ENCODE data around the gene RHBG.

The RHBG gene

DNA sequence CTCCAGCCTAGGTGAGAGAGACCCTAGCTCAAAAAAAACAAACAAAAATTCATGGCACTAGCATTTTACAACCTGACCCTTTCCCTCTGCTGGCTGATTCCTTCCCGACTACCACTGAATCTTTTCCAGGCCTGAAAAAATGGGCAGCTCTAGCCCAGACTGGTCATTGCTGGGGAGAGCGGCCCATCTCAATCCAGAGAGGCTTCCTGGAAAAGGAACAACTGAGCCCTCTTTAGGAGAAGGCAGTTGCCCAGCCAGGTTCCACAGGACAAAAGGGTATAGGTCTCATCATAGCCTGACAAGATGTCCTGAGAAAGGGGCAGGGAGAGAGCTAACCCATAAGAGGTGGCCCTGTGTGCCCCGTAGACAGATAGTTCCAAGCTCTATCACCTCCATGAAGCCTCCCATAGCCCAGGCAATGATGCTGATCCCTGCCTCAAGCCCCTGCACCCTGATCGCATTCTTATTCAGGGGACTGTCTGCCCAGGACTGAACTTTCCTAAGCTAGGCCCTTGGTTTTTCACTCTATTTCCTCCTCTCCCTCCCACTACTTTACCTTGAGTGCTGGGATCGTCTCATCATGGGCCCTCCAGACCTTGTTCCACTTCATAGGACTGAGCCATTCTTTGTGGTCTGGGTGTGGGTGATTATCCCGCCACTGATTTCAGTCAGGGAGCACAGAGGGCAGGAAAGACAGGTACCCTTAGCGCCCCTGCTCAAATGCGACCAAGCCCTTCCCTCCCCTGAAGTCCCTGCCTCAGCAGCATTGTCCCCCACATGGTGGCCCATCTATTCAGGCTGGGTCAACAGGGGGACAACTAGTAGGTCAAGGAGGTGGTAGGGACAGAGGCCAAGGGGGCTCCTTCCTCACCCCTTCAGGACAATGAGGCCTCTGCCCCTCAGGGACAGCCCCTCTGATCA lies 18.2 kb downstream of the RHBG start (continued):
- TF ChIP-seq, protein P1, sequence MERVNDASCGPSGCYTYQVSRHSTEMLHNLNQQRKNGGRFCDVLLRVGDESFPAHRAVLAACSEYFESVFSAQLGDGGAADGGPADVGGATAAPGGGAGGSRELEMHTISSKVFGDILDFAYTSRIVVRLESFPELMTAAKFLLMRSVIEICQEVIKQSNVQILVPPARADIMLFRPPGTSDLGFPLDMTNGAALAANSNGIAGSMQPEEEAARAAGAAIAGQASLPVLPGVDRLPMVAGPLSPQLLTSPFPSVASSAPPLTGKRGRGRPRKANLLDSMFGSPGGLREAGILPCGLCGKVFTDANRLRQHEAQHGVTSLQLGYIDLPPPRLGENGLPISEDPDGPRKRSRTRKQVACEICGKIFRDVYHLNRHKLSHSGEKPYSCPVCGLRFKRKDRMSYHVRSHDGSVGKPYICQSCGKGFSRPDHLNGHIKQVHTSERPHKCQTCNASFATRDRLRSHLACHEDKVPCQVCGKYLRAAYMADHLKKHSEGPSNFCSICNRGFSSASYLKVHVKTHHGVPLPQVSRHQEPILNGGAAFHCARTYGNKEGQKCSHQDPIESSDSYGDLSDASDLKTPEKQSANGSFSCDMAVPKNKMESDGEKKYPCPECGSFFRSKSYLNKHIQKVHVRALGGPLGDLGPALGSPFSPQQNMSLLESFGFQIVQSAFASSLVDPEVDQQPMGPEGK (CRISPR knock-in tag; IDR thresholded peaks at IDR 0.05; ENCODE audit: borderline replicate concordance), result no peak
- no peak for TF ChIP-seq RARB (CRISPR knock-in tag; IDR thresholded peaks at IDR 0.05)

DNA sequence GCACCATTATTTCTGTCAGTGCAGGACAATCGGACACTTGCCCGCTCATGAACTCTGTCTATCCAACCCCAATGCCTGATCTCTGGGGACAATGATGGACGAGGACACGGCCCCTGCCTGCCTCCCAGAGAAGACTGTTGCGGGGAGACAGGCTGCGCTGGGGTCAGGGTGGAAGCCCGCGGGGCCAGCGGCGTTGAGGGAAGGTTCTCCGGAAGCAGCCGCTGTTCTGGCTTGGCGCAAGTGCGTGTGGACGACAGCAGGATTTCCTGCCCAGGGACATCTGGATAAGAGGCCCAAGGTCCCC lies 18.8 kb downstream of the RHBG start:
- TF ChIP-seq, protein P2, sequence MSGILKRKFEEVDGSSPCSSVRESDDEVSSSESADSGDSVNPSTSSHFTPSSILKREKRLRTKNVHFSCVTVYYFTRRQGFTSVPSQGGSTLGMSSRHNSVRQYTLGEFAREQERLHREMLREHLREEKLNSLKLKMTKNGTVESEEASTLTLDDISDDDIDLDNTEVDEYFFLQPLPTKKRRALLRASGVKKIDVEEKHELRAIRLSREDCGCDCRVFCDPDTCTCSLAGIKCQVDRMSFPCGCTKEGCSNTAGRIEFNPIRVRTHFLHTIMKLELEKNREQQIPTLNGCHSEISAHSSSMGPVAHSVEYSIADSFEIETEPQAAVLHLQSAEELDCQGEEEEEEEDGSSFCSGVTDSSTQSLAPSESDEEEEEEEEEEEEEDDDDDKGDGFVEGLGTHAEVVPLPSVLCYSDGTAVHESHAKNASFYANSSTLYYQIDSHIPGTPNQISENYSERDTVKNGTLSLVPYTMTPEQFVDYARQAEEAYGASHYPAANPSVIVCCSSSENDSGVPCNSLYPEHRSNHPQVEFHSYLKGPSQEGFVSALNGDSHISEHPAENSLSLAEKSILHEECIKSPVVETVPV (CRISPR knock-in tag; IDR thresholded peaks at IDR 0.05), result no peak
- no peak for ATAC-seq

DNA sequence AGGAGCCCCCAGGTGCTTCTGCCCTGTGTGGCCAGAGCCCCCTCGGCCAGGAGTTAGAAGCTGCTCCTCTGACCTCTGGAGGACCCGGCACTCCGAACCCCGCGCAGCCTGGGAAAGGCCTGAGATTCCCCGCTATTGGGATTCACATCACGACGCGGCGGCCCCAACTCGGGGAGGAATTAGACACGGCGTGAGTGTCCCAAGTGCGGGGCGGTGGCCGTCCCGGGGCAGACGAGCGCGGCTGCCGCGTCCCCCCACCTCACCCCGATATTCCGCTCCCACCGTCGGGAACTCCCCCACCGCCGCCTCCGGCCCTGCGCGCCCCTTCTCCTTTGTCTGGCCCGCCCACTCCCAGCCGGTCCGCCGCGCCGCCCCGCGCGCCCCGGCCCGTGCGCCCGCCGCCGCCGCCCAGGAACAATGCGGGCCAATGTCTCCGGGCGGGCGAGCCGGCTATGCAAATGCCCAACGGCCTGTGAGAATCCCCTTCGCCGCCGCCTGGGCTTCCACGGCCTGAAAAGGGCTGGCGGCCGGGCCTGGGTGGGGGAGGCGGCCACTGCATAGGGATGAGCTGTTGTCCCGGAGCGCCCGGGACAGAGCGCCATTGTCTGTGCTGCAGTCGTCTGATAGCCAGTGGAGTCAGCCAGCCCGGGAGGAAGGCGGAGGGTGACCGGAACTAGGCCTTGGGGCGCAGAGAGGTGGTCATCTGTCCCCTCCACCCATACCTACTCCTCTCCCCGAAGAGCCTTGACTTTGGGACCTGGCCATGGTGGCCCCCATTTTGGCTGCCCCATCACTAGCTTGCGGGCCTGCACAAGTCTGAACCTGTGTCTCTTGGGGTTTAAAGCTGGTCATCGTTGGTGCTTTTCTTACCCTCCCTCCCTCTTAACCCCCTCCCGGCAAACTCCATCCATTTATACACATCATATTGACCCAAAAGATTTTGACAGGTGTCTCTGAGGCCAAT lies 19.4 kb downstream of the RHBG start:
- ATAC-seq, result no peak
- TF ChIP-seq, protein P3, sequence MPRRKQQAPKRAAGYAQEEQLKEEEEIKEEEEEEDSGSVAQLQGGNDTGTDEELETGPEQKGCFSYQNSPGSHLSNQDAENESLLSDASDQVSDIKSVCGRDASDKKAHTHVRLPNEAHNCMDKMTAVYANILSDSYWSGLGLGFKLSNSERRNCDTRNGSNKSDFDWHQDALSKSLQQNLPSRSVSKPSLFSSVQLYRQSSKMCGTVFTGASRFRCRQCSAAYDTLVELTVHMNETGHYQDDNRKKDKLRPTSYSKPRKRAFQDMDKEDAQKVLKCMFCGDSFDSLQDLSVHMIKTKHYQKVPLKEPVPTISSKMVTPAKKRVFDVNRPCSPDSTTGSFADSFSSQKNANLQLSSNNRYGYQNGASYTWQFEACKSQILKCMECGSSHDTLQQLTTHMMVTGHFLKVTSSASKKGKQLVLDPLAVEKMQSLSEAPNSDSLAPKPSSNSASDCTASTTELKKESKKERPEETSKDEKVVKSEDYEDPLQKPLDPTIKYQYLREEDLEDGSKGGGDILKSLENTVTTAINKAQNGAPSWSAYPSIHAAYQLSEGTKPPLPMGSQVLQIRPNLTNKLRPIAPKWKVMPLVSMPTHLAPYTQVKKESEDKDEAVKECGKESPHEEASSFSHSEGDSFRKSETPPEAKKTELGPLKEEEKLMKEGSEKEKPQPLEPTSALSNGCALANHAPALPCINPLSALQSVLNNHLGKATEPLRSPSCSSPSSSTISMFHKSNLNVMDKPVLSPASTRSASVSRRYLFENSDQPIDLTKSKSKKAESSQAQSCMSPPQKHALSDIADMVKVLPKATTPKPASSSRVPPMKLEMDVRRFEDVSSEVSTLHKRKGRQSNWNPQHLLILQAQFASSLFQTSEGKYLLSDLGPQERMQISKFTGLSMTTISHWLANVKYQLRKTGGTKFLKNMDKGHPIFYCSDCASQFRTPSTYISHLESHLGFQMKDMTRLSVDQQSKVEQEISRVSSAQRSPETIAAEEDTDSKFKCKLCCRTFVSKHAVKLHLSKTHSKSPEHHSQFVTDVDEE (CRISPR knock-in tag; IDR thresholded peaks at IDR 0.05), result no peak
- TF ChIP-seq ZC3H10 (CRISPR knock-in tag; IDR thresholded peaks at IDR 0.05) (no peak), RARB (CRISPR knock-in tag; IDR thresholded peaks at IDR 0.05) (no peak), SNAI2 (CRISPR knock-in tag; IDR thresholded peaks at IDR 0.05) (no peak), ZFP3 (CRISPR knock-in tag; IDR thresholded peaks at IDR 0.05) (no peak)

DNA sequence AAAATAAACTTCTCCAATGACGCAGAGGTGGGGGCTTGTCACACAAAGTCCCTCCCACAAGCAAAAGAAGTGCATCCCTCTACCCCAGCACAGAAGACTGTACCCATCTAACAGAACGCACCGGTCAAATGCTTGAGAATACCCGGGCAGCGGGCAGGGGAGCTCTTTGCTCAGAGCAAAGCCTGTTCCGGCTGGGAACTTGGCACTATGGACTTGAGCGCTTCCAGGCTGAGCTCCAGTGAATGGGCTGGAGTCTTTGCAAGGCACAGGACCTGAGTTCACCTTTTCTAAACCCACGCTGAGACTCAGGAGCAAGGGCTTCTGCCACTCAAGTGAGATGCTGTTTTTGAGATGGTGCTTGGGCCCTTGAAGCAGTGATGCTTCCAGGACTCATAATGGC lies 20.3 kb downstream of the RHBG start:
- no peak for ATAC-seq
- no peak for TF ChIP-seq ESRRG (CRISPR knock-in tag; IDR thresholded peaks at IDR 0.05)
- no peak for TF ChIP-seq ZC3H10 (CRISPR knock-in tag; IDR thresholded peaks at IDR 0.05)
- TF ChIP-seq, protein P2 (CRISPR knock-in tag; IDR thresholded peaks at IDR 0.05), result no peak
- no peak for TF ChIP-seq OSR1 (CRISPR knock-in tag; IDR thresholded peaks at IDR 0.05)
- no peak for TF ChIP-seq ZNF70 (CRISPR knock-in tag; IDR thresholded peaks at IDR 0.05)
- TF ChIP-seq, protein P1 (CRISPR knock-in tag; IDR thresholded peaks at IDR 0.05; ENCODE audit: borderline replicate concordance), result no peak
- no peak for TF ChIP-seq SNAI2 (CRISPR knock-in tag; IDR thresholded peaks at IDR 0.05)
- TF ChIP-seq BACH2 (CRISPR knock-in tag; IDR thresholded peaks at IDR 0.05; ENCODE audit: borderline replicate concordance), result no peak
- TF ChIP-seq ZFP30 (CRISPR knock-in tag; IDR thresholded peaks at IDR 0.05), result no peak
- no peak for TF ChIP-seq GLIS3 (CRISPR knock-in tag; IDR thresholded peaks at IDR 0.05)
- TF ChIP-seq ZFP3 (CRISPR knock-in tag; IDR thresholded peaks at IDR 0.05), result no peak
- no peak for TF ChIP-seq RARB (CRISPR knock-in tag; IDR thresholded peaks at IDR 0.05)

All from SK-N-SH treated with all-trans-retinoic acid at 6 μM for 48 hours (cell line).